HepG2 (cell line): Measurements from ENCODE around the gene ADORA3. TPM values are rescaled to one million over a fixed set of nuclear protein-coding genes. Genes with fewer than 3 reads are reported as not detected.
A peak's percentile ranks its signal among the peaks of the same experiment; 100 is the strongest.

Experiments
- DR1 ChIP-seq: sonication (generic); formaldehyde crosslinking; IDR thresholded peaks from 2 replicates; pipeline ENCODE4 v1.8.0; 2021; ENCODE audit warnings: mild to moderate bottlenecking, missing genetic modification reagents, inconsistent platforms
- HBP1 ChIP-seq: IDR thresholded peaks from 2 replicates; pipeline ENCODE4 v1.6.1; 2016; ENCODE audit warnings: low read depth, control low read depth
- KAT2B ChIP-seq: fragments of 150-350 bp; IDR thresholded peaks from 2 replicates; pipeline ENCODE4 v1.6.1; 2014; ENCODE audit warnings: low read depth, low read length, borderline replicate concordance
- KIAA2018 ChIP-seq: sonication (generic); formaldehyde crosslinking; IDR thresholded peaks from 2 replicates; pipeline ENCODE4 v1.5.0; 2020; ENCODE audit warnings: mild to moderate bottlenecking, missing genetic modification reagents, borderline replicate concordance
- SNAPC2 ChIP-seq: sonication (generic); formaldehyde crosslinking; IDR thresholded peaks from 2 replicates; pipeline ENCODE4 v1.8.1; 2022; ENCODE audit warnings: mild to moderate bottlenecking, missing genetic modification reagents
- SNAPC5 ChIP-seq: sonication (generic); formaldehyde crosslinking; IDR thresholded peaks from 2 replicates; pipeline ENCODE4 v1.8.1; 2023; ENCODE audit warnings: mild to moderate bottlenecking, missing genetic modification reagents, borderline replicate concordance
- ZBTB38 ChIP-seq: sonication (generic); formaldehyde crosslinking; IDR thresholded peaks from 2 replicates; pipeline ENCODE4 v1.5.1; 2020; ENCODE audit warnings: mild to moderate bottlenecking, missing genetic modification reagents
- ZNF180 ChIP-seq: sonication (generic); formaldehyde crosslinking; IDR thresholded peaks from 2 replicates; pipeline ENCODE4 v1.4.0; 2020; ENCODE audit warnings: low read depth, missing genetic modification reagents, borderline replicate concordance
- ZNF224 ChIP-seq: sonication (generic); formaldehyde crosslinking; IDR thresholded peaks from 2 replicates; pipeline ENCODE4 v1.5.0; 2020; ENCODE audit warnings: mild to moderate bottlenecking, missing genetic modification reagents
- ZNF619 ChIP-seq: sonication (generic); formaldehyde crosslinking; IDR thresholded peaks from 2 replicates; pipeline ENCODE4 v1.4.0; 2020; ENCODE audit warnings: mild to moderate bottlenecking, missing genetic modification reagents
- ZNF780A ChIP-seq: sonication (generic); formaldehyde crosslinking; IDR thresholded peaks from 2 replicates; pipeline ENCODE4 v1.8.0; 2022; ENCODE audit warnings: mild to moderate bottlenecking, missing genetic modification reagents, moderate library complexity
- polyA plus RNA-seq, 8 experiments: library from polyadenylated mRNA; depleted of rRNA in 3 of 8; stranded (reverse) in 7 of 8; unstranded in 1 of 8; fragments of >200 nt; fragmentation: Illumina TruSeq in 4 of 8; extraction: Trizol in 4 of 8; gene quantifications; 2 replicates each; pipeline versions ENCODE4 v1.2.1 to v1.2.3, GENCODE V29; 2011 to 2016; ENCODE audit warnings: low read depth in 4 of 8, missing spikeins in 1 of 8, mixed read lengths in 1 of 8; ENCODE audit not compliant: insufficient read depth in 1 of 8
- total RNA-seq, 5 experiments: library from RNA; depleted of rRNA; stranded (reverse); fragments of >200 nt; fragmentation: Illumina TruSeq; extraction: Trizol; gene quantifications; 2 replicates each; pipeline ENCODE4 v1.2.3, GENCODE V29; 2016; ENCODE audit warnings: low read depth in 1 of 5
- TF ChIP-seq, protein P1 (sequence below): fragments of 450-650 bp; IDR thresholded peaks from 2 replicates; pipeline ENCODE4 v1.6.1; 2017
- TF ChIP-seq, protein P2 (sequence below): sonication (generic); formaldehyde crosslinking; IDR thresholded peaks from 2 replicates; pipeline ENCODE4; 2020; ENCODE audit warnings: missing genetic modification reagents, mild to moderate bottlenecking, borderline replicate concordance

The ADORA3 gene
- total and polyA plus RNA-seq, 2 of the 13 experiments (the other 11 are each of a cell fraction or from before 2014, with no cell fraction given), result not detected

DNA sequence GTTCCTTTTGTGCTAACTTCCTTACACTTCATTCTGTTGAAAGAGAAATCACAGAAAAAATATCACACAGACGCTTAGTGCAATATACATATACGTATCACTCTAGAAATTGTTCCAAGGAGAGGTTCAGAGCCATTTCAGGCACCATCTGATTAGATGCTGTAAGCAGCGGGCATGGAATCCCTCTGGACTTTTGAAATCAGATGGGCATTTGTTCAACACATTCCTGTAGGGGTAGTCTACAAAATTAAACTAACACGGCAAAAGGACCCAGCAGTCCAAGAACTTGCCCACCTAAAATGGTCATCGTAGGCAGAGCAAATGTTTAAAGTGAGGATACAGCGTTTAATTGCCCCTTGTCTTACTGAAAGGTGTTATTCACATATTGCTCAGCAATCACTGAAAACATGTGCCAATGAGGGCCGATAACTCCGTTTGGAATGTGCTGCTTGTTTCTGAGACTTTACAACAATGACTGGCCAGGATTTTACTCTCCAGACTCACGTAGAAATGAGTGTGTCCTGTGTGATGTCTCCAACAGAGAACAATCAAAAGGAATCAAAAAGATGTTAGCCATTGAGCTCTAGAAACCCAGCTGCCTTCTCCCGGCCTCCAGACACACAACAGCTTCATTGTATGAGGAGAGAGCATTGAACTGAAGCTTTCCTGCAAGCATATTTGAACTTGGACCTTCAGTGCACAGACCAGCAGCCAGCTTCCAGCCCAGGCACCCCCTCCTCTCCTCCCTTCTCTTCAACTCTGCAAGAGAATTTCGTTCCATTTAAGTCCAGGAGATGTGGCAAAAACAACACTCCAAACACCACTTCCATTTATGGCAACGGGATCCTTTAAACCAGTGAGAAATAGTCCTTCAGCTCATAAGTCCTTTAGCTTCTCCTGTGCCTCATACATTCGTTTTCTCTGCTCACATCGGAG, 32.1 kb upstream of the ADORA3 start (continued):
- TF ChIP-seq KIAA2018 (no peak), ZNF180 (no peak), DR1 (CRISPR knock-in tag) (no peak), ZNF224 (CRISPR knock-in tag) (no peak), ZNF780A (CRISPR knock-in tag) (no peak), SNAPC5 (CRISPR knock-in tag) (no peak), HBP1 (CRISPR knock-in tag) (no peak), ZNF619 (CRISPR knock-in tag) (no peak), ZBTB38 (CRISPR knock-in tag) (no peak), KAT2B (no peak), SNAPC2 (peak; percentile 77; the same call in 1 of the 2 replicates)
- TF ChIP-seq, protein P1, sequence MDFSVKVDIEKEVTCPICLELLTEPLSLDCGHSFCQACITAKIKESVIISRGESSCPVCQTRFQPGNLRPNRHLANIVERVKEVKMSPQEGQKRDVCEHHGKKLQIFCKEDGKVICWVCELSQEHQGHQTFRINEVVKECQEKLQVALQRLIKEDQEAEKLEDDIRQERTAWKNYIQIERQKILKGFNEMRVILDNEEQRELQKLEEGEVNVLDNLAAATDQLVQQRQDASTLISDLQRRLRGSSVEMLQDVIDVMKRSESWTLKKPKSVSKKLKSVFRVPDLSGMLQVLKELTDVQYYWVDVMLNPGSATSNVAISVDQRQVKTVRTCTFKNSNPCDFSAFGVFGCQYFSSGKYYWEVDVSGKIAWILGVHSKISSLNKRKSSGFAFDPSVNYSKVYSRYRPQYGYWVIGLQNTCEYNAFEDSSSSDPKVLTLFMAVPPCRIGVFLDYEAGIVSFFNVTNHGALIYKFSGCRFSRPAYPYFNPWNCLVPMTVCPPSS, result no peak
- TF ChIP-seq, protein P2, sequence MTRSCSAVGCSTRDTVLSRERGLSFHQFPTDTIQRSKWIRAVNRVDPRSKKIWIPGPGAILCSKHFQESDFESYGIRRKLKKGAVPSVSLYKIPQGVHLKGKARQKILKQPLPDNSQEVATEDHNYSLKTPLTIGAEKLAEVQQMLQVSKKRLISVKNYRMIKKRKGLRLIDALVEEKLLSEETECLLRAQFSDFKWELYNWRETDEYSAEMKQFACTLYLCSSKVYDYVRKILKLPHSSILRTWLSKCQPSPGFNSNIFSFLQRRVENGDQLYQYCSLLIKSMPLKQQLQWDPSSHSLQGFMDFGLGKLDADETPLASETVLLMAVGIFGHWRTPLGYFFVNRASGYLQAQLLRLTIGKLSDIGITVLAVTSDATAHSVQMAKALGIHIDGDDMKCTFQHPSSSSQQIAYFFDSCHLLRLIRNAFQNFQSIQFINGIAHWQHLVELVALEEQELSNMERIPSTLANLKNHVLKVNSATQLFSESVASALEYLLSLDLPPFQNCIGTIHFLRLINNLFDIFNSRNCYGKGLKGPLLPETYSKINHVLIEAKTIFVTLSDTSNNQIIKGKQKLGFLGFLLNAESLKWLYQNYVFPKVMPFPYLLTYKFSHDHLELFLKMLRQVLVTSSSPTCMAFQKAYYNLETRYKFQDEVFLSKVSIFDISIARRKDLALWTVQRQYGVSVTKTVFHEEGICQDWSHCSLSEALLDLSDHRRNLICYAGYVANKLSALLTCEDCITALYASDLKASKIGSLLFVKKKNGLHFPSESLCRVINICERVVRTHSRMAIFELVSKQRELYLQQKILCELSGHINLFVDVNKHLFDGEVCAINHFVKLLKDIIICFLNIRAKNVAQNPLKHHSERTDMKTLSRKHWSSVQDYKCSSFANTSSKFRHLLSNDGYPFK (CRISPR knock-in tag), result no peak
